ENCODE measurements around the gene UNC13D.

The UNC13D gene

DNA sequence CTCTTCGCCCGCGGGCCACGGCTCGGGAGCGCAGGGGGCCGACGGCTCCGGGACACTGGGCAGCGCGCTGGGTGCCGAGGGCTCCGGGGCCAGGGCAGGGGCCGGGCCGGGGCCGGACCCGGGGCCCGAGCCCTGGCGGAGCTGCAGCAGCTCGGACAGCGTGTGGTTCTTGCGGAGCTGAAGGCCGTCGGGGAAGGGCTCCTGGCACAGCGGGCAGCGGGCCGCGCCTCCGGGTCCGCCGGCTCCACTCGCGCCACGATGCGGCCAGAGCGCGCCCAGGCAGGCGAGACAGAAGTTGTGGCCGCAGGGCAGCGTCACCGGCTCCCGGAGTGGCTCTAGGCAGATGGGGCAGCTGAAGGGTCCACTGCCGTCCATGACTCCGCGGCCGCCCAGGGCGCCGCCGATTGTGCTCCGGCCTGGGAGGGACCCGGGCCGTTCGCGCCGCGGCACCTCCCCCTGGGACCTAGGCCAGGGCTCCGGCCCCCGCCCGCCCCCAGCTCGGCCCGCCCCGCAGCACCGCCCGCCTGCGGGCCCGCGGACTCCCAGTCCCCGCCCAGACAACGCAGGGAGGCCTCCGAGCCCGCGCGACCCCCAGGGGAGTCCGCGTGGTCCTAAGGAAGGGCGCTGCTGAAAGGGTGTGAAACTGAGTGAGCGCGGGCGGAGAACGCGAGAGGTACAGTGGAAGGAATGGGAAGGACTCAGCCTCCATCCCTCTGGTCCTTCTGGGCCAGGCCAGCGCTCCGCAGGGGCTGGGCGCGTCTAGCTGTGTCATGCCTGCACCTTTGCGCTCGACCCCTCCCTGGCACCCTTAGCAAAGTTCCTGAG is 34.2 kb upstream of the UNC13D start, which contains the start of gene TRIM47 (continued):
- TF ChIP-seq, protein P1, sequence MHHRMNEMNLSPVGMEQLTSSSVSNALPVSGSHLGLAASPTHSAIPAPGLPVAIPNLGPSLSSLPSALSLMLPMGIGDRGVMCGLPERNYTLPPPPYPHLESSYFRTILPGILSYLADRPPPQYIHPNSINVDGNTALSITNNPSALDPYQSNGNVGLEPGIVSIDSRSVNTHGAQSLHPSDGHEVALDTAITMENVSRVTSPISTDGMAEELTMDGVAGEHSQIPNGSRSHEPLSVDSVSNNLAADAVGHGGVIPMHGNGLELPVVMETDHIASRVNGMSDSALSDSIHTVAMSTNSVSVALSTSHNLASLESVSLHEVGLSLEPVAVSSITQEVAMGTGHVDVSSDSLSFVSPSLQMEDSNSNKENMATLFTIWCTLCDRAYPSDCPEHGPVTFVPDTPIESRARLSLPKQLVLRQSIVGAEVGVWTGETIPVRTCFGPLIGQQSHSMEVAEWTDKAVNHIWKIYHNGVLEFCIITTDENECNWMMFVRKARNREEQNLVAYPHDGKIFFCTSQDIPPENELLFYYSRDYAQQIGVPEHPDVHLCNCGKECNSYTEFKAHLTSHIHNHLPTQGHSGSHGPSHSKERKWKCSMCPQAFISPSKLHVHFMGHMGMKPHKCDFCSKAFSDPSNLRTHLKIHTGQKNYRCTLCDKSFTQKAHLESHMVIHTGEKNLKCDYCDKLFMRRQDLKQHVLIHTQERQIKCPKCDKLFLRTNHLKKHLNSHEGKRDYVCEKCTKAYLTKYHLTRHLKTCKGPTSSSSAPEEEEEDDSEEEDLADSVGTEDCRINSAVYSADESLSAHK (tag by site-specific recombination; IDR thresholded peaks at IDR 0.05): no peak
- TF ChIP-seq ZNF843 (tag by site-specific recombination; IDR thresholded peaks at IDR 0.05) (no peak), ZNF274 (IDR thresholded peaks at IDR 0.05; ENCODE audit: low read length) (no peak), ZNF274 (tag by site-specific recombination; IDR thresholded peaks at IDR 0.05; ENCODE audit: borderline replicate concordance) (no peak), KLF7 (tag by site-specific recombination; IDR thresholded peaks at IDR 0.05; ENCODE audit: borderline replicate concordance) (no peak; the same call in 1 of the 2 replicates), ZNF639 (tag by site-specific recombination; IDR thresholded peaks at IDR 0.05) (no peak), ZNF791 (tag by site-specific recombination; IDR thresholded peaks at IDR 0.05) (no peak), ZNF350 (tag by site-specific recombination; IDR thresholded peaks at IDR 0.05) (no peak), ZSCAN30 (tag by site-specific recombination; IDR thresholded peaks at IDR 0.05) (no peak), TSHZ1 (tag by site-specific recombination; IDR thresholded peaks at IDR 0.05; ENCODE audit: borderline replicate concordance) (no peak), ZNF157 (tag by site-specific recombination; IDR thresholded peaks at IDR 0.05) (no peak), ZNF747 (tag by site-specific recombination; IDR thresholded peaks at IDR 0.05) (no peak), CTCF (tag by site-specific recombination; IDR thresholded peaks at IDR 0.05) (no peak), GLIS2 (tag by site-specific recombination; IDR thresholded peaks at IDR 0.05) (peak; percentile 73; the same call in 1 of the 2 replicates), ZNF521 (tag by site-specific recombination; IDR thresholded peaks at IDR 0.05) (no peak), ZNF248 (tag by site-specific recombination; IDR thresholded peaks at IDR 0.05) (no peak), FEZF1 (tag by site-specific recombination; IDR thresholded peaks at IDR 0.05) (no peak), ZNF645 (tag by site-specific recombination; IDR thresholded peaks at IDR 0.05) (no peak), ZBTB26 (tag by site-specific recombination; optimal IDR thresholded peaks at IDR 0.05) (peak; percentile 61), KLF1 (tag by site-specific recombination; IDR thresholded peaks at IDR 0.05) (peak; percentile 92)
- TF ChIP-seq, protein P2, sequence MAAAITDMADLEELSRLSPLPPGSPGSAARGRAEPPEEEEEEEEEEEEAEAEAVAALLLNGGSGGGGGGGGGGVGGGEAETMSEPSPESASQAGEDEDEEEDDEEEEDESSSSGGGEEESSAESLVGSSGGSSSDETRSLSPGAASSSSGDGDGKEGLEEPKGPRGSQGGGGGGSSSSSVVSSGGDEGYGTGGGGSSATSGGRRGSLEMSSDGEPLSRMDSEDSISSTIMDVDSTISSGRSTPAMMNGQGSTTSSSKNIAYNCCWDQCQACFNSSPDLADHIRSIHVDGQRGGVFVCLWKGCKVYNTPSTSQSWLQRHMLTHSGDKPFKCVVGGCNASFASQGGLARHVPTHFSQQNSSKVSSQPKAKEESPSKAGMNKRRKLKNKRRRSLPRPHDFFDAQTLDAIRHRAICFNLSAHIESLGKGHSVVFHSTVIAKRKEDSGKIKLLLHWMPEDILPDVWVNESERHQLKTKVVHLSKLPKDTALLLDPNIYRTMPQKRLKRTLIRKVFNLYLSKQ (tag by site-specific recombination; IDR thresholded peaks at IDR 0.05; ENCODE audit: borderline replicate concordance): no peak
- TF ChIP-seq, protein P3, sequence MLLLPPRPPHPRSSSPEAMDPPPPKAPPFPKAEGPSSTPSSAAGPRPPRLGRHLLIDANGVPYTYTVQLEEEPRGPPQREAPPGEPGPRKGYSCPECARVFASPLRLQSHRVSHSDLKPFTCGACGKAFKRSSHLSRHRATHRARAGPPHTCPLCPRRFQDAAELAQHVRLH (tag by site-specific recombination; IDR thresholded peaks at IDR 0.05): no peak
- TF ChIP-seq, protein P4, sequence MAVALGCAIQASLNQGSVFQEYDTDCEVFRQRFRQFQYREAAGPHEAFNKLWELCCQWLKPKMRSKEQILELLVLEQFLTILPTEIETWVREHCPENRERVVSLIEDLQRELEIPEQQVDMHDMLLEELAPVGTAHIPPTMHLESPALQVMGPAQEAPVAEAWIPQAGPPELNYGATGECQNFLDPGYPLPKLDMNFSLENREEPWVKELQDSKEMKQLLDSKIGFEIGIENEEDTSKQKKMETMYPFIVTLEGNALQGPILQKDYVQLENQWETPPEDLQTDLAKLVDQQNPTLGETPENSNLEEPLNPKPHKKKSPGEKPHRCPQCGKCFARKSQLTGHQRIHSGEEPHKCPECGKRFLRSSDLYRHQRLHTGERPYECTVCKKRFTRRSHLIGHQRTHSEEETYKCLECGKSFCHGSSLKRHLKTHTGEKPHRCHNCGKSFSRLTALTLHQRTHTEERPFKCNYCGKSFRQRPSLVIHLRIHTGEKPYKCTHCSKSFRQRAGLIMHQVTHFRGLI (tag by site-specific recombination; IDR thresholded peaks at IDR 0.05): peak; percentile 47; the same call in 1 of the 2 replicates

Measured in HEK293 (cell line).